ENCODE results near the gene ZNF142. TPM values are rescaled to one million over a fixed set of nuclear protein-coding genes. Genes with fewer than 3 reads are reported as not detected.
A peak's percentile ranks its signal among the peaks of the same experiment; 100 is the strongest.

The ZNF142 gene
- total RNA-seq, 1 experiment from 2014 or later: 29.2 TPM

DNA sequence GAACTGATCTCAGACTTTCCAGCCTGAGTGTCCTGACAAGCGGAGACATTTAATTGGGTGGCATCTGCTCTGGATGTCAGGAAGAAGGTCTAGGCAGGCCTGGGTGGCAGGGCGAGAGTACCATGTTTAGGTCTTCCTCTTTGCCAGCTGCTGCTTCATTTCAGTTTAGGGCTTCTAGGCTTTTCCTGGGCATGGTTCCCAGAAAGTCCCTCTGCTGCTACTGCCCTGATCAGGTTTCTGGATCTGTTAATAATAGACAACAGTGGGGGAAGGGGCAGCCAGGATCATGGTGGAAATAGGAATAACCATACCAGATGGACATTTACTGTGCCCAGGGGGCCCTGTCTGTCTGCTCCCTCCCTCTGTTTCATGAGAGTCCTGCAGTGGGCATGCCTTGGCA, 54.0 kb downstream of the ZNF142 start:
- no peak for TF ChIP-seq RAD21 (IDR thresholded peaks at IDR 0.05; ENCODE audit: low read depth)
- TF ChIP-seq EZH2 (IDR thresholded peaks at IDR 0.05): no peak
- TF ChIP-seq SP1 (IDR thresholded peaks at IDR 0.05; ENCODE audit: low read depth): no peak
- no peak for TF ChIP-seq POLR2A (IDR thresholded peaks at IDR 0.05; ENCODE audit: borderline replicate concordance, extremely low read depth, insufficient read depth, insufficient read length)
- TF ChIP-seq POLR2AphosphoS5 (IDR thresholded peaks at IDR 0.05; ENCODE audit: low read depth, low read length): no peak
- TF ChIP-seq TCF7L2 (IDR thresholded peaks at IDR 0.05; ENCODE audit: borderline replicate concordance, extremely low read depth, insufficient read depth, insufficient read length): no peak
- no peak for TF ChIP-seq CBX3 (IDR thresholded peaks at IDR 0.05; ENCODE audit: low read depth)
- no peak for TF ChIP-seq ZNF274 (IDR thresholded peaks at IDR 0.05; ENCODE audit: low read depth, low read length)
- TF ChIP-seq, protein P1, sequence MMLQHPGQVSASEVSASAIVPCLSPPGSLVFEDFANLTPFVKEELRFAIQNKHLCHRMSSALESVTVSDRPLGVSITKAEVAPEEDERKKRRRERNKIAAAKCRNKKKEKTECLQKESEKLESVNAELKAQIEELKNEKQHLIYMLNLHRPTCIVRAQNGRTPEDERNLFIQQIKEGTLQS (IDR thresholded peaks at IDR 0.05): no peak
- TF ChIP-seq, protein P2, sequence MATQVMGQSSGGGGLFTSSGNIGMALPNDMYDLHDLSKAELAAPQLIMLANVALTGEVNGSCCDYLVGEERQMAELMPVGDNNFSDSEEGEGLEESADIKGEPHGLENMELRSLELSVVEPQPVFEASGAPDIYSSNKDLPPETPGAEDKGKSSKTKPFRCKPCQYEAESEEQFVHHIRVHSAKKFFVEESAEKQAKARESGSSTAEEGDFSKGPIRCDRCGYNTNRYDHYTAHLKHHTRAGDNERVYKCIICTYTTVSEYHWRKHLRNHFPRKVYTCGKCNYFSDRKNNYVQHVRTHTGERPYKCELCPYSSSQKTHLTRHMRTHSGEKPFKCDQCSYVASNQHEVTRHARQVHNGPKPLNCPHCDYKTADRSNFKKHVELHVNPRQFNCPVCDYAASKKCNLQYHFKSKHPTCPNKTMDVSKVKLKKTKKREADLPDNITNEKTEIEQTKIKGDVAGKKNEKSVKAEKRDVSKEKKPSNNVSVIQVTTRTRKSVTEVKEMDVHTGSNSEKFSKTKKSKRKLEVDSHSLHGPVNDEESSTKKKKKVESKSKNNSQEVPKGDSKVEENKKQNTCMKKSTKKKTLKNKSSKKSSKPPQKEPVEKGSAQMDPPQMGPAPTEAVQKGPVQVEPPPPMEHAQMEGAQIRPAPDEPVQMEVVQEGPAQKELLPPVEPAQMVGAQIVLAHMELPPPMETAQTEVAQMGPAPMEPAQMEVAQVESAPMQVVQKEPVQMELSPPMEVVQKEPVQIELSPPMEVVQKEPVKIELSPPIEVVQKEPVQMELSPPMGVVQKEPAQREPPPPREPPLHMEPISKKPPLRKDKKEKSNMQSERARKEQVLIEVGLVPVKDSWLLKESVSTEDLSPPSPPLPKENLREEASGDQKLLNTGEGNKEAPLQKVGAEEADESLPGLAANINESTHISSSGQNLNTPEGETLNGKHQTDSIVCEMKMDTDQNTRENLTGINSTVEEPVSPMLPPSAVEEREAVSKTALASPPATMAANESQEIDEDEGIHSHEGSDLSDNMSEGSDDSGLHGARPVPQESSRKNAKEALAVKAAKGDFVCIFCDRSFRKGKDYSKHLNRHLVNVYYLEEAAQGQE (IDR thresholded peaks at IDR 0.05; ENCODE audit: low read depth): no peak
- TF ChIP-seq SRF (IDR thresholded peaks at IDR 0.05; ENCODE audit: low read depth): no peak
- no peak for TF ChIP-seq SIN3A (IDR thresholded peaks at IDR 0.05; ENCODE audit: low read depth)
- TF ChIP-seq EGR1 (IDR thresholded peaks at IDR 0.05; ENCODE audit: low read depth): no peak
- no peak for TF ChIP-seq YY1 (IDR thresholded peaks at IDR 0.05; ENCODE audit: extremely low read depth, insufficient replicate concordance, low read depth, low read length)
- RAD21 ChIA-PET (ENCODE audit: low non-redundant PET in 1 of 2, low total read pairs in 2 of 2, uncharacterized antibody in 2 of 2, unreplicated experiment in 2 of 2): no interaction called here
- H3K79me2 ChIP-seq (ENCODE audit: insufficient read depth, low read length): no peaks in the 10 kb centered on the region
- H3K4me3 ChIP-seq (replicated peaks in 1 of 2; ENCODE audit: low read depth in 1 of 2, low read length in 2 of 2): no peak overlapping the region
- no peaks in the 10 kb centered on the region for H3K9me2 ChIP-seq (ENCODE audit: insufficient read depth)
- BruUV-seq (replicated peaks): no TSS peak
- POLR2A ChIA-PET: no interaction called here
- H3K9ac ChIP-seq (ENCODE audit: low read length): no peak overlapping the region
- H3K27me3 ChIP-seq (ENCODE audit: insufficient read depth, low read length): no peaks in the 10 kb centered on the region
- ATAC-seq (no peak), DNase-seq (ENCODE audit: low read depth, low spot score) (no peak)
- H2AFZ ChIP-seq (ENCODE audit: low read depth, low read length, poor library complexity, severe bottlenecking): no peak overlapping the region
- H3K4me2 ChIP-seq (ENCODE audit: low read length): peak overlapping the region; percentile 29
- H3K4me1 ChIP-seq (ENCODE audit: control insufficient read depth in 1 of 2, insufficient read depth in 2 of 2, low read length in 2 of 2): peaks cover 5 to 12% of the 10 kb centered on the region in 2 experiments; a peak in 2 of 4 replicates
- no peaks in the 10 kb centered on the region for H3K9me3 ChIP-seq (ENCODE audit: control insufficient read depth in 1 of 2, insufficient read depth in 1 of 2, low read depth in 1 of 2, low read length in 2 of 2)
- H4K20me1 ChIP-seq (ENCODE audit: insufficient read depth): no peaks in the 10 kb centered on the region
- H3K27ac ChIP-seq (ENCODE audit: low read depth, low read length): no peak overlapping the region
- intact Hi-C loops (cut with micrococcal nuclease): no loop called here
- no peaks in the 10 kb centered on the region for H3K36me3 ChIP-seq (ENCODE audit: control insufficient read depth in 1 of 2, insufficient read depth in 2 of 2, low read length in 2 of 2)
- CTCF ChIA-PET: no interaction called here

Other genes starting within 250 kb of the ZNF142 start
- 0.49 TPM for gene VIL1, start 240.5 kb downstream of the ZNF142 start, total RNA-seq (2021; ENCODE audit: unreplicated experiment)
- gene USP37, start 91.3 kb downstream of the ZNF142 start, total RNA-seq (2021; ENCODE audit: unreplicated experiment): 23.5 TPM
- gene CNOT9, start 90.8 kb downstream of the ZNF142 start, total RNA-seq (2021; ENCODE audit: unreplicated experiment): 65.7 TPM
- gene PLCD4, start 51.7 kb downstream of the ZNF142 start, total RNA-seq (2021; ENCODE audit: unreplicated experiment): 0.64 TPM
- 57.4 TPM for gene BCS1L, start 60 bp upstream of the ZNF142 start, total RNA-seq (2021; ENCODE audit: unreplicated experiment)
- gene RNF25, start 12.4 kb upstream of the ZNF142 start, total RNA-seq (2021; ENCODE audit: unreplicated experiment): 23.4 TPM
- 45.5 TPM for gene STK36, start 12.5 kb upstream of the ZNF142 start, total RNA-seq (2021; ENCODE audit: unreplicated experiment)
- 53.0 TPM for gene TTLL4, start 51.2 kb upstream of the ZNF142 start, total RNA-seq (2021; ENCODE audit: unreplicated experiment)
- gene CYP27A1, start 122.5 kb upstream of the ZNF142 start, total RNA-seq (2021; ENCODE audit: unreplicated experiment): 1.6 TPM
- not detected for gene PRKAG3, start 172.2 kb upstream of the ZNF142 start, total RNA-seq (2021; ENCODE audit: unreplicated experiment)
- gene WNT6, start 200.2 kb upstream of the ZNF142 start, total RNA-seq (2021; ENCODE audit: unreplicated experiment): 1.4 TPM
- gene WNT10A, start 221.2 kb upstream of the ZNF142 start, total RNA-seq (2021; ENCODE audit: unreplicated experiment): 1.5 TPM